Upper lobe of right lung (tissue), 1 donor: ENCODE data around the gene WWOX. TPM values are rescaled to one million over a fixed set of nuclear protein-coding genes. Genes with fewer than 3 reads are reported as not detected.

Source experiments
- ATAC-seq: fragments of 200-7000 bp; cut with Tn5 transposase; one replicate; pipeline ENCODE4 v1.9.1; 2020; ENCODE audit warnings: mild to moderate bottlenecking, moderate library complexity
- DNase-seq: peaks from one replicate; pipeline ENCODE4 v3.0.0-alpha.2; 2020
- H3K27ac ChIP-seq: fragments of 200-600 bp; one replicate; pipeline ENCODE4 v1.8.0; 2022
- H3K27me3 ChIP-seq: fragments of 200-600 bp; one replicate; pipeline ENCODE4 v1.8.0; 2022; ENCODE audit warnings: mild to moderate bottlenecking
- H3K36me3 ChIP-seq: fragments of 200-600 bp; one replicate; pipeline ENCODE4 v1.8.0; 2022
- H3K4me1 ChIP-seq: fragments of 200-600 bp; one replicate; pipeline ENCODE4 v1.8.0; 2022
- H3K4me3 ChIP-seq: fragments of 200-600 bp; one replicate; pipeline ENCODE4 v1.8.0; 2022; ENCODE audit warnings: mild to moderate bottlenecking
- H3K9me3 ChIP-seq: fragments of 200-600 bp; one replicate; pipeline ENCODE4 v1.8.0; 2022
- intact Hi-C: fragments of 100-400 bp; cut with DNase I; formaldehyde crosslinking; loops from one replicate; pipeline ENCODE4 v1.11.0; 2022
- total RNA-seq: library from RNA; stranded (reverse); fragmentation: NEBNext Ultra II Directional; extraction: Animal tissue kit (Norgen Biotek cat#: 25700); gene quantifications from one replicate; pipeline ENCODE4 v1.2.1, GENCODE V29; 2021
- TF ChIP-seq, protein P1 (sequence below): fragments of 200-600 bp; IDR thresholded peaks from one replicate; pipeline ENCODE4 v1.8.0; 2022; ENCODE audit warnings: antibody characterized with exemption
- donor health status: DM: no; HTN: yes; CAD: no; lungs with severe emphysema.

Gene WWOX
- total RNA-seq, 1 donor from 2014 or later = 17.0 TPM

DNA sequence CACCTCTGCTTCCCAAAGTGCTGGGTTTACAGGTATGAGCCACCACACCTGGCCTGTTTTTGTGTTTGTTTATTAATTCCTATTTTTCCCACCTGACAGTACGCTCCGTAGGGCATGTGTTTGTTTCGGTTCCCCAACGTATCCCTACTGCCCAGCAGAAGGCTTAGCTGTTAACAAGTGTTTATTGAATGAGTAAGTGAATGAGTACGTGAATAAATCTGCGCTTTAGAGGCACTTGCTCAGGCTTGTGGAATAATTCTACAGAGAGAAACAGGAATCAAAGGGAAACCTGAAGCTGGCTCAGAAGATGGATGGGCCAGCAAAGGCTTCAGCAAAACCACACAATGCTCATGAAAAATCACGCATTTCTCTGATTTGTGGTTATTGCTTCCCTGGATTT is 853.2 kb downstream of the WWOX start:
- no peak overlapping the region for H3K27ac ChIP-seq
- H3K27me3 ChIP-seq = no peaks in the 10 kb centered on the region
- no peaks in the 10 kb centered on the region for H3K36me3 ChIP-seq
- TF ChIP-seq, protein P1, sequence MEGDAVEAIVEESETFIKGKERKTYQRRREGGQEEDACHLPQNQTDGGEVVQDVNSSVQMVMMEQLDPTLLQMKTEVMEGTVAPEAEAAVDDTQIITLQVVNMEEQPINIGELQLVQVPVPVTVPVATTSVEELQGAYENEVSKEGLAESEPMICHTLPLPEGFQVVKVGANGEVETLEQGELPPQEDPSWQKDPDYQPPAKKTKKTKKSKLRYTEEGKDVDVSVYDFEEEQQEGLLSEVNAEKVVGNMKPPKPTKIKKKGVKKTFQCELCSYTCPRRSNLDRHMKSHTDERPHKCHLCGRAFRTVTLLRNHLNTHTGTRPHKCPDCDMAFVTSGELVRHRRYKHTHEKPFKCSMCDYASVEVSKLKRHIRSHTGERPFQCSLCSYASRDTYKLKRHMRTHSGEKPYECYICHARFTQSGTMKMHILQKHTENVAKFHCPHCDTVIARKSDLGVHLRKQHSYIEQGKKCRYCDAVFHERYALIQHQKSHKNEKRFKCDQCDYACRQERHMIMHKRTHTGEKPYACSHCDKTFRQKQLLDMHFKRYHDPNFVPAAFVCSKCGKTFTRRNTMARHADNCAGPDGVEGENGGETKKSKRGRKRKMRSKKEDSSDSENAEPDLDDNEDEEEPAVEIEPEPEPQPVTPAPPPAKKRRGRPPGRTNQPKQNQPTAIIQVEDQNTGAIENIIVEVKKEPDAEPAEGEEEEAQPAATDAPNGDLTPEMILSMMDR = no peak
- DNase-seq (no peak), ATAC-seq (no peak)
- intact Hi-C loops = no loop called here
- no peaks in the 10 kb centered on the region for H3K4me1 ChIP-seq
- H3K4me3 ChIP-seq = no peak overlapping the region
- H3K9me3 ChIP-seq = no peaks in the 10 kb centered on the region

DNA sequence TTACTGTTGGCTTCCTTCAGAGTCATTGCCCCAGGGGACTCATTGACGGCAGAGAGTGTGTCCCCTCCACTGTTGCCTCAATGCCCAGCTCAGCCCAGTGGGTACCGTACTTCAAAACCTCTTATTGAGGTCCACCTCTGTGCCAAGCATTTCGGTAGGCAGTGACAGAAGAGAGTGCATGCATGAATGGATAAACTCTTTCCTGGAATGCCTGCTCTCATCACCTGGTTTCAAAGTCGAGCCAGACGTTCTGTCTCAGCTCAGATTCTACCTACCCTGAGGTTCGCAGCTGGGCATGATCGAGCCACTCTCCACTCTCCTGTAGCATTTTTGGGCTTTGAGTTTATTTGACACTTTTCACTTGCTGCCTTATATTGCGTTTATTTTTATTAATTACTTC is 854.1 kb downstream of the WWOX start:
- H3K27ac ChIP-seq = no peak overlapping the region
- H3K36me3 ChIP-seq = no peaks in the 10 kb centered on the region
- H3K27me3 ChIP-seq = no peaks in the 10 kb centered on the region
- H3K4me1 ChIP-seq = no peaks in the 10 kb centered on the region
- ATAC-seq (no peak), DNase-seq (no peak)
- intact Hi-C loops = no loop called here
- TF ChIP-seq, protein P1 = no peak
- no peak overlapping the region for H3K4me3 ChIP-seq
- H3K9me3 ChIP-seq = no peaks in the 10 kb centered on the region

DNA sequence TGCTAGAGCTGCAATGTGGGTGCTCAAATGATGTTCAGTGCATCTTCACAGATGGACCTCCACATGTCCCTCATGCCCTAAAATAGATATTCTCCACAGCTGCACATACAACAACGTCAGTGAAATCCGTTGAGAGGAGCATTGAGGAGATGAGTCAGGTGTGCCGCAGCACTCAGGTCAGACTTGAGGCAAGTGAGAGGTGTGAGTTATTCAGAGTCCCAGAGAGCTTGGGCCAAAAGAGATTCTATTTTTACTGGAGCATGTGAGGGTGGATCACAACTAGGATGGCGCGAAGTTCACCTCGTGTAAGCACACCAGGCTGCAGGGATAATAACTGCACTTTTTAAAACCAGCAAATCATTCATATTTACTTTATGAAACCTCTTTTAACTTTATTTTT is 855.8 kb downstream of the WWOX start:
- TF ChIP-seq, protein P1 = no peak
- Histone ChIP-seq H3K4me3 (no peak overlapping the region), H3K36me3 (no peaks in the 10 kb centered on the region), H3K27me3 (no peaks in the 10 kb centered on the region), H3K27ac (no peak overlapping the region), H3K4me1 (no peaks in the 10 kb centered on the region), H3K9me3 (no peaks in the 10 kb centered on the region)
- DNase-seq = no peak
- ATAC-seq = no peak
- intact Hi-C loops = no loop called here

DNA sequence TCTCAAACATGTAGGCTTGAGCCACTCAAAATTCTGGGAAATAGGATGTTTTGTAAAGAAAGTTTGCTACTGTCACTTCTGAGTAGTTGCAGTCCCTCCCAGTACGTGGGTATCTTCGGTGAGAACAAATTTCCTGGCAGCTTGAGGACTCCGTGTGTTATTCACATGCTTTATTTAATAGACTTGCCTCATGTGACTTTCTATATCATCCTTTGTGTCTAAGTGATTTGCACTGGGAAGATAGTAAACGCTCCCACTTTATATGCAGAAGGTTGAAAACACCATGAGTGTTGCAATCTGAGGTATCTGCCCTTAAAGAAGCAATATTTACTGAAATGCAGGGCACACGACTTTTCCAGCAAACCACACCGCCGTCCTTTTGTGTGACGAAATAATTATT is 857.4 kb downstream of the WWOX start:
- intact Hi-C loops = no loop called here
- ATAC-seq = no peak
- TF ChIP-seq, protein P1 = no peak
- H3K9me3 ChIP-seq = no peaks in the 10 kb centered on the region
- no peak overlapping the region for H3K27ac ChIP-seq
- H3K27me3 ChIP-seq = no peaks in the 10 kb centered on the region
- no peaks in the 10 kb centered on the region for H3K4me1 ChIP-seq
- H3K36me3 ChIP-seq = no peaks in the 10 kb centered on the region
- H3K4me3 ChIP-seq = no peak overlapping the region
- no peak for DNase-seq

DNA sequence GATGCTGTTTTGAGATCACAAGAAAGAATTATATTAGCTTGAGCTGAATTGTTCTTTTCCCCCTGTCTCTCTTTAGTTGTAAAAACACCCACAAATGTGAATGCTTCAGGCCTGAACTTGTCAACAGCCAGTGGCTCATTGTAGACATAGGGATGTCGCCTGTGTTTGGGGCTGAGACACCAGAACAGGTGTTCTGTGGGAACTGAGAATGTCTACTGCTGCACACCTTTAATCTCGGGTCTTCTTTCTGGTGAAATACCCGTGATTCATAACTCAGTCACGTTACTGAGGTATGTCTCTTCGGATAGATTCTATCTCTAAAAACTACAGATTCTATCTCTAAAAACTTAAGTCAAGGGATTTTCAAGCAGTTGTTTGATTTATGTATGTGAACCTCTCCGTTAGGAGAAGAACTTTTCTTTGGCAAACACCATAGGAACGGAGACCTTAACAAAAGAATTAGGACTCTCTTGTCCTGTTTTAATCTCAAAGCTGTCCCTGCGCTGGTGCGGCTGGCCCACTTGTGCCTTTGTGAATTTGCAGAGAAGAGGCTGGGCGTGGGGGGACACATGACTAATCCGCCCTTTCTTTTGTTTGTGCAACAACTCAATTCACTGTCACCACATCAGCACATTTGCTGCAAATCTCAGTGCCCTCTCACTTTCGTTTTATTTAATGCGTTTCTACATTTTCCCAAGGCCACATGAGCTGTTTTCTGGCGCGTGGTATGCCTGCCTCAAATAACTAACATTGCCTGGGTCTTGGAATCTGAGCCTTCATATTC is 858.1 kb downstream of the WWOX start:
- no peak for DNase-seq
- intact Hi-C loops = no loop called here
- Histone ChIP-seq H3K27me3 (no peaks in the 10 kb centered on the region), H3K4me3 (no peak overlapping the region), H3K36me3 (no peaks in the 10 kb centered on the region), H3K9me3 (no peaks in the 10 kb centered on the region), H3K27ac (no peak overlapping the region), H3K4me1 (no peaks in the 10 kb centered on the region)
- ATAC-seq = no peak
- TF ChIP-seq, protein P1 = no peak
